Mammary epithelial cell (primary cell): Measurements from ENCODE around the gene ACSL6.

Experiments used
- CTCF ChIP-seq, 2 donors: IDR thresholded peaks in 1 of 2; conservative IDR thresholded peaks in 1 of 2; 2 replicates each; pipeline ENCODE4 v1.5.1; 2011 to 2012; ENCODE audit warnings: inconsistent platforms in 2 of 2, low read length in 2 of 2, mild to moderate bottlenecking in 2 of 2, control low read depth in 1 of 2, low read depth in 1 of 2; ENCODE audit not compliant: insufficient read depth in 1 of 2; ENCODE audit errors: extremely low read depth in 1 of 2
- EZH2 ChIP-seq: IDR thresholded peaks from 2 replicates; pipeline ENCODE4 v1.6.1; 2012; ENCODE audit warnings: low read length, inconsistent platforms, borderline replicate concordance

- no peak for TF ChIP-seq CTCF (conservative IDR thresholded peaks at IDR 0.05 in 1 of 2, IDR thresholded peaks at IDR 0.05 in 1 of 2; ENCODE audit: extremely low read depth in 1 of 2, insufficient read depth in 1 of 2, low read depth in 1 of 2, low read length in 2 of 2)
- no peak for TF ChIP-seq EZH2
Measured at GRCh38 chr5:131966551-131966950, 44.9 kb downstream of the ACSL6 start.
